ENCODE data around the gene SLC34A2.

The SLC34A2 gene

DNA sequence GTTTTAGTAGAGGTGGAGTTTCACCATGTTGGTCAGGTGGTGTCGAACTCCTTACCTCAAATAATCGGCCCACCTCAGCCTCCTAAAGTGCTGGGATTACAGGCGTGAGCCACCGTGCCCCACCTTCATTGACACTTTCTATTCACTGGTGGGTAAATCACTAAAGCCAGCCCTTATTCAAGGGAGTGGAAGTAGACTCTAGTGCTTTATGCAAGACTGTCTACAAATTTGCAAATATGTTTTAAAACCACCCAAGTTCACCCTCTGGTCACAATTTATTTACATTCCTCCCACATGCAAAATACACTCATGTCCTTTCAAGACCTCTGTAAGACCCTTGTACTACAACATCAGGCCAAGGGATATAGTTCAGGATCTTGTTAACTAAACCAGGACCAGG lies 45.0 kb downstream of the SLC34A2 start:
- TF ChIP-seq, protein P1, sequence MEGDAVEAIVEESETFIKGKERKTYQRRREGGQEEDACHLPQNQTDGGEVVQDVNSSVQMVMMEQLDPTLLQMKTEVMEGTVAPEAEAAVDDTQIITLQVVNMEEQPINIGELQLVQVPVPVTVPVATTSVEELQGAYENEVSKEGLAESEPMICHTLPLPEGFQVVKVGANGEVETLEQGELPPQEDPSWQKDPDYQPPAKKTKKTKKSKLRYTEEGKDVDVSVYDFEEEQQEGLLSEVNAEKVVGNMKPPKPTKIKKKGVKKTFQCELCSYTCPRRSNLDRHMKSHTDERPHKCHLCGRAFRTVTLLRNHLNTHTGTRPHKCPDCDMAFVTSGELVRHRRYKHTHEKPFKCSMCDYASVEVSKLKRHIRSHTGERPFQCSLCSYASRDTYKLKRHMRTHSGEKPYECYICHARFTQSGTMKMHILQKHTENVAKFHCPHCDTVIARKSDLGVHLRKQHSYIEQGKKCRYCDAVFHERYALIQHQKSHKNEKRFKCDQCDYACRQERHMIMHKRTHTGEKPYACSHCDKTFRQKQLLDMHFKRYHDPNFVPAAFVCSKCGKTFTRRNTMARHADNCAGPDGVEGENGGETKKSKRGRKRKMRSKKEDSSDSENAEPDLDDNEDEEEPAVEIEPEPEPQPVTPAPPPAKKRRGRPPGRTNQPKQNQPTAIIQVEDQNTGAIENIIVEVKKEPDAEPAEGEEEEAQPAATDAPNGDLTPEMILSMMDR (IDR thresholded peaks at IDR 0.05), result no peak
- TF ChIP-seq ZFX (IDR thresholded peaks at IDR 0.05; ENCODE audit: borderline replicate concordance), result no peak
- no peak overlapping the region for H3K27ac ChIP-seq

GRCh38 chr4:25702848-25703247 lies 47.2 kb downstream of the SLC34A2 start:
- no peak for TF ChIP-seq ZFX (IDR thresholded peaks at IDR 0.05; ENCODE audit: borderline replicate concordance)
- TF ChIP-seq, protein P1 (IDR thresholded peaks at IDR 0.05), result no peak
- peak overlapping the region; percentile 20; the same call in 1 of the 2 replicates for H3K27ac ChIP-seq

DNA sequence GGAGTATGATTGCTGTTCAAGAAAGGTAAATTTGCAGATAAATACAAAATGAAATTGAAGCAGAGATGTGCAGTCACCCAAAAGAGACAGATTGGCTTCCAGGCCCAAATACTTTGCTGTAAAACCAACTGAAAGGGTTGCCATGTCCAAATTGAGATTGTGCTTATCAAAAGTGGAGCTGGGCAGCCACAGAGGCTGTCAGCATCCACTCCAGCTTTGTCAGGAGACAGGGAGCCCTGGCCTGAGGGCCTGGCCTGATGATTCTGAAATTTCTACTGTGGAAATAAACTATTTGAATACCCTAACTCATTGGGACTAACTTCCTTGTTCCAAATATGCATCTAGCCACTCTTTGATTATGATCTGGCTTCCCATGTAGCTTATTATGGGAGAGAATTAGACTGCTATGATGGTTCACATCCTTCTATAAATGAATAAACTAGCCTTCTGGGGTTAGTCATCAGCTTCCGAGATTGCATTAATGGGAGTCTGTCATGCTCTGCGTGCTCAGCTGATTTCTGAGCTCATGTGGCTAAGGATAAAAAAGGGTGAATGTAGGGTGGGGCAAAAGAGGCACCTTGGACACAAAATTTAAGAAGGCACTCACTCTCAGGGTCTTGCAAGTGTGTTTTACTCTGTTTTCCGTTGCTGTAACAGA lies 48.2 kb downstream of the SLC34A2 start:
- H3K27ac ChIP-seq, result no peak overlapping the region
- TF ChIP-seq, protein P1 (IDR thresholded peaks at IDR 0.05), result no peak
- no peak for TF ChIP-seq ZFX (IDR thresholded peaks at IDR 0.05; ENCODE audit: borderline replicate concordance)

DNA sequence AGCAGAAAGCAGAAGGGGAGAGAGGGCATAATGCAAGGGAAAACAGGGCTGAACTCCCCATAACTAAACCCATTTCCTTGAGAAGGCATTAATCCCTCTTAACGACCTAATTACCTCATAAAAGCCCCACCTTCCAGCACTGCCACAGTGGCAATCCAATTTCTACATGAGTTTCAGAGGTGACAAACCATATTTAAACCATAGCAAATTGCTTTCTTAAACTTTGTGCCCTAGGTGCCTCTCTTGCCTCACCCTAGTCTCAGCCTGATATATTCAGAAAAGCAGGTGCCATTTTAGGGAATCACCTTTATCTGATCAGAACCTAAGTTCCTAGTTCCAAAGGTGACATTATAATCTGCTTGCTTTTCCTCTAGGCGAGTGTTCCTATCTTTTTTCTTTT lies 48.9 kb downstream of the SLC34A2 start:
- H3K27ac ChIP-seq, result no peak overlapping the region
- no peak for TF ChIP-seq ZFX (IDR thresholded peaks at IDR 0.05; ENCODE audit: borderline replicate concordance)
- TF ChIP-seq, protein P1 (IDR thresholded peaks at IDR 0.05), result no peak

DNA sequence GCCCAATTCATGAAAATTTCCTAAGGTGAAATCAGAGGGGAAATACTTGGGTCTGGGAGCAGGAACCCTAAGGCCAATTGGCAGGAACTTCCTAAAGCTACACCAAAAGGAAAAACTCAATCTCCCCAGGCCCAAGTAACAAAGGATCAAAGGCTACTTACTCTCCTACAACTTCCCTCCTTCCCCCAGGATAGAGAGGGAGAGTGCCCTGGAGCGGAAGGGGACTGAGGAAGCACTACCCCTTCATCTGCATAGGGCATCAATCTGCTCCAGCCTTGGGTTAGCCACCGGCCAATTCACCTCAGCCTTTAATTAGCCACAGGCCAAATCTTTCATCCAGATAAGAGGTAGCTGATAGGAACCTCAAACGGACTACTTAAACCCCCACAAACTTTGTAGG lies 55.0 kb downstream of the SLC34A2 start:
- no peak overlapping the region for H3K27ac ChIP-seq
- no peak for TF ChIP-seq ZFX (IDR thresholded peaks at IDR 0.05; ENCODE audit: borderline replicate concordance)
- TF ChIP-seq, protein P1 (IDR thresholded peaks at IDR 0.05), result no peak

DNA sequence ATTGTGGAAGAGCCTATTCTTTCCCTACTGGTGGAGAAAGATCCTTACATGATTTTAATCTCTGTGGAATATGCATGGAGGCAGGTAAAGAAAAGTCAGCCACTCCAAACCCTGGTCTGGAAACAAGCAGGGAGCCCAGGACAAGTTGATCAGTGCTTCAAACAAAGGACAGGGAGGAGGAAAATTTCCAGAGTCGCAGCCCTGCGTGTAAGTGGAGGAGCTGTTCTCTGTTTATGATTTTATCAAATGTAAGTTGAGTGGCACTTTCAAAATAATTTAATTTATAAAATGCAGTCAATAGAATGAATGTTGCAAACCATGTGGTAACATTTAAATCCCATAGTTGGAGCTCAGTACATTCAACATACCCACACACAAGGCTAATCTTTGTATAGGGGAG lies 57.0 kb downstream of the SLC34A2 start:
- no peak for TF ChIP-seq ZFX (IDR thresholded peaks at IDR 0.05; ENCODE audit: borderline replicate concordance)
- TF ChIP-seq, protein P1 (IDR thresholded peaks at IDR 0.05), result no peak
- H3K27ac ChIP-seq, result no peak overlapping the region

GRCh38 chr4:25713812-25714211 lies 58.2 kb downstream of the SLC34A2 start:
- no peak overlapping the region for H3K27ac ChIP-seq
- no peak for TF ChIP-seq ZFX (IDR thresholded peaks at IDR 0.05; ENCODE audit: borderline replicate concordance)
- TF ChIP-seq, protein P1 (IDR thresholded peaks at IDR 0.05), result no peak
